Right lobe of liver (tissue), 4 donors: Measurements from ENCODE around the gene ABCD4.

ENCODE experiments used
- POLR2A ChIP-seq: fragments of 450-650 bp; IDR thresholded peaks from one replicate; pipeline ENCODE4 v1.6.1; 2017; ENCODE audit warnings: antibody characterized with exemption, mild to moderate bottlenecking
- TF ChIP-seq, protein P1 (sequence below), 4 donors: fragments of 200-600 bp in 3 of 4; fragments of 450-650 bp in 1 of 4; IDR thresholded peaks; one replicate each; pipeline versions ENCODE4 v1.5.1 to v1.8.0; 2016 to 2022; ENCODE audit warnings: antibody characterized with exemption in 4 of 4, mild to moderate bottlenecking in 2 of 4
- donor health status: DM: no; HTN: no; CAD: no.
- donor health status: DM: no; HTN: no; CAD: no.
- donor health status: DM: no; HTN: yes; CAD: no.

DNA sequence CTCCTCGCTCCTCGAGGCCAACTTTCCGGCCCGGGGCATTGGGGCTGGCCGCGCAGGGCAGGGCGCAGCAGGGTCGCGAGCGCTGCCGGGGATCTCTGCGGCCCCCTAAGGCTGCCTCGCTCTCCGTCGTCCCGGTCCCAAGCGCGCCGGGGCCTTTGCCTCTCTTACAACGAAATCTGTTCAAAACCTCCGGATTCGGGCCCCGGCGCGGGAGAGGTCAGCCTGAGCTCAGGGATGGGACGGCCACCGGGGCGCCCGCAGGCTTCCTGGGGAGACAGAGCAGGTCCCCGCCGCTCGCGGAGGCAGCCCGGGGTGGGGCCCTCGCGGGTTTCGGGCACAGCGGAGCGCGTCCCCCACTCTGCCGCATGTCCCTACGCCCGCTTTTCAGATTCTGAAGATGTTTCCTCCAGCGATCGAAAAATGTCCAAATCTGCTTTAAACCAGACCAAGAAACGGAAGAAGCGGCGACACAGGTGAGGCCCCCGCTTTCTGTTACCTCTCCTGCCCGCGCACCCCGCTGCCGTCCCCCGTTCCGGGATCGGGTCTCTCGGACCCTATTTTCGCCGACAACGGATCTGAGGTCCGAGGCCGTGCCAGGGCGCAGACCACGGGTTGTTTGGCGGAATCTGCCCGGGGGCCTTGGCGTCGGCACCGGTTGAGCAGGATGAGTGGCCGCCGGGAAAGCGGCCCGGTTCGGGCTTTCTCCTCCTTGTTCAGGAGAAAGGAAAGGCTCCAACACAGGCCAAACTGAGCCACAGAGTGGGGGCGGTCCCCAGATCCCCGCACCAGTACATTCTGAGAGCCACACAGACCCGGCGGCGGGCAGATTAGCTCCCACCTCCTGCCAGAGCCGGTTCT is 61.7 kb downstream of the ABCD4 start:
- TF ChIP-seq POLR2A: no peak
- TF ChIP-seq, protein P1, sequence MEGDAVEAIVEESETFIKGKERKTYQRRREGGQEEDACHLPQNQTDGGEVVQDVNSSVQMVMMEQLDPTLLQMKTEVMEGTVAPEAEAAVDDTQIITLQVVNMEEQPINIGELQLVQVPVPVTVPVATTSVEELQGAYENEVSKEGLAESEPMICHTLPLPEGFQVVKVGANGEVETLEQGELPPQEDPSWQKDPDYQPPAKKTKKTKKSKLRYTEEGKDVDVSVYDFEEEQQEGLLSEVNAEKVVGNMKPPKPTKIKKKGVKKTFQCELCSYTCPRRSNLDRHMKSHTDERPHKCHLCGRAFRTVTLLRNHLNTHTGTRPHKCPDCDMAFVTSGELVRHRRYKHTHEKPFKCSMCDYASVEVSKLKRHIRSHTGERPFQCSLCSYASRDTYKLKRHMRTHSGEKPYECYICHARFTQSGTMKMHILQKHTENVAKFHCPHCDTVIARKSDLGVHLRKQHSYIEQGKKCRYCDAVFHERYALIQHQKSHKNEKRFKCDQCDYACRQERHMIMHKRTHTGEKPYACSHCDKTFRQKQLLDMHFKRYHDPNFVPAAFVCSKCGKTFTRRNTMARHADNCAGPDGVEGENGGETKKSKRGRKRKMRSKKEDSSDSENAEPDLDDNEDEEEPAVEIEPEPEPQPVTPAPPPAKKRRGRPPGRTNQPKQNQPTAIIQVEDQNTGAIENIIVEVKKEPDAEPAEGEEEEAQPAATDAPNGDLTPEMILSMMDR (IDR thresholded peaks at IDR 0.05): no peak
